ENCODE results near the gene CMC2. TPM values are rescaled to one million over a fixed set of nuclear protein-coding genes. Genes with fewer than 3 reads are reported as not detected.

Gene CMC2
- total RNA-seq, 1 experiment from 2014 or later: 82.0 TPM

GRCh38 chr16:80972611-80973010, 34.1 kb downstream of the CMC2 start:
- no peaks in the 10 kb centered on the region for H3K27me3 ChIP-seq (ENCODE audit: control insufficient read depth, insufficient read depth, low read length)
- ChIA-PET CTCF (no interaction called here), POLR2A (no interaction called here)
- in situ Hi-C loops (cut with HindIII; ENCODE audit: low pct_unique_long_range_greater_than_20kb, low sequenced_read_pairs): no loop called here
- H3K4me1 ChIP-seq (ENCODE audit: control insufficient read depth, insufficient read depth, low read length): no peaks in the 10 kb centered on the region
- TF ChIP-seq POLR2AphosphoS5 (IDR thresholded peaks at IDR 0.05; ENCODE audit: low read depth, low read length): no peak
- no peak for TF ChIP-seq SIN3A (IDR thresholded peaks at IDR 0.05; ENCODE audit: borderline replicate concordance, insufficient read depth, low read depth, low read length)
- TF ChIP-seq TCF7L2 (IDR thresholded peaks at IDR 0.05; ENCODE audit: low read depth, low read length): no peak
- TF ChIP-seq REST (IDR thresholded peaks at IDR 0.05; ENCODE audit: insufficient read depth in 1 of 2, low read depth in 2 of 2, low read length in 1 of 2): no peak
- no peak for TF ChIP-seq CTCF (IDR thresholded peaks at IDR 0.05)
- no peaks in the 10 kb centered on the region; the same call in 1 of the 2 replicates for H3K36me3 ChIP-seq (ENCODE audit: control insufficient read depth, insufficient read depth, low read length)
- H3K9me3 ChIP-seq (ENCODE audit: control insufficient read depth, insufficient read depth, low read depth, low read length): no peaks in the 10 kb centered on the region
- ATAC-seq: no peak
- intact Hi-C loops (cut with micrococcal nuclease; ENCODE audit: unreplicated experiment): no loop called here
- no TSS peak for BruUV-seq (replicated peaks)
- no peak overlapping the region for H3K27ac ChIP-seq (ENCODE audit: low read length)
- DNase-seq (ENCODE audit: low read depth, low spot score): no peak
- H3K4me3 ChIP-seq (ENCODE audit: low read depth in 2 of 2, low read length in 2 of 2): no peak overlapping the region

GRCh38 chr16:80971819-80972218, 34.9 kb downstream of the CMC2 start:
- ChIA-PET POLR2A (no interaction called here), CTCF (no interaction called here)
- Histone ChIP-seq H3K9me3 (ENCODE audit: control insufficient read depth, insufficient read depth, low read depth, low read length) (no peaks in the 10 kb centered on the region), H3K27ac (ENCODE audit: low read length) (no peak overlapping the region), H3K27me3 (ENCODE audit: control insufficient read depth, insufficient read depth, low read length) (no peaks in the 10 kb centered on the region), H3K4me1 (ENCODE audit: control insufficient read depth, insufficient read depth, low read length) (no peaks in the 10 kb centered on the region), H3K36me3 (ENCODE audit: control insufficient read depth, insufficient read depth, low read length) (no peaks in the 10 kb centered on the region; the same call in 1 of the 2 replicates), H3K4me3 (ENCODE audit: low read depth in 2 of 2, low read length in 2 of 2) (no peak overlapping the region)
- BruUV-seq (replicated peaks): no TSS peak
- TF ChIP-seq REST (IDR thresholded peaks at IDR 0.05; ENCODE audit: insufficient read depth in 1 of 2, low read depth in 2 of 2, low read length in 1 of 2): no peak
- TF ChIP-seq SIN3A (IDR thresholded peaks at IDR 0.05; ENCODE audit: borderline replicate concordance, insufficient read depth, low read depth, low read length): no peak
- no peak for TF ChIP-seq TCF7L2 (IDR thresholded peaks at IDR 0.05; ENCODE audit: low read depth, low read length)
- no peak for TF ChIP-seq CTCF (IDR thresholded peaks at IDR 0.05)
- no peak for TF ChIP-seq POLR2AphosphoS5 (IDR thresholded peaks at IDR 0.05; ENCODE audit: low read depth, low read length)
- intact Hi-C loops (cut with micrococcal nuclease; ENCODE audit: unreplicated experiment): no loop called here
- ATAC-seq (no peak), DNase-seq (ENCODE audit: low read depth, low spot score) (no peak)
- in situ Hi-C loops (cut with HindIII; ENCODE audit: low pct_unique_long_range_greater_than_20kb, low sequenced_read_pairs): no loop called here

Measured in Panc1 (cell line).